HCEC 1CT (cell line): ENCODE measurements around the gene STYXL1.

Experiments used
- DNase-seq: peaks from one replicate; pipeline ENCODE4 v3.0.0-alpha.2; 2017

STYXL1 gene

DNA sequence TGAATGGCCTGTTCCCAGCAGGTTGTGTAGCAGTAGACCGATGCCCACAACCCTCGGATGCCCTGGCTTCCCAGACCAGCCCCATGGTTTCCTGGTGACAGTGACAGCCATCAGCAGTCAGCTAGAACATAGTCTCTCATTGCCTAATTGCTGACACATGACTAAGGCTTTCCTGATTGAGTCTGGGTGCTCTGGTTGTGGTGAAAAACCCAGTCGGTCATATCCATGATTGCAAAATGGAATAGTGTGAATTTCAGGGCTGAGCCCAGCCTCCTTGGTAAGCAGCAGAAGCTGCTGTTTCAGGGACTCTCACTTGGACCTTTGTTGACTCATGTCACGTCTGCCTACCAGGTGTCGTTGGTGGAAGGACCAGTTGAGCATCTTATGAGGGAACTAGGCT is 96.3 kb downstream of the STYXL1 start:
- peak; percentile 80 for DNase-seq

DNA sequence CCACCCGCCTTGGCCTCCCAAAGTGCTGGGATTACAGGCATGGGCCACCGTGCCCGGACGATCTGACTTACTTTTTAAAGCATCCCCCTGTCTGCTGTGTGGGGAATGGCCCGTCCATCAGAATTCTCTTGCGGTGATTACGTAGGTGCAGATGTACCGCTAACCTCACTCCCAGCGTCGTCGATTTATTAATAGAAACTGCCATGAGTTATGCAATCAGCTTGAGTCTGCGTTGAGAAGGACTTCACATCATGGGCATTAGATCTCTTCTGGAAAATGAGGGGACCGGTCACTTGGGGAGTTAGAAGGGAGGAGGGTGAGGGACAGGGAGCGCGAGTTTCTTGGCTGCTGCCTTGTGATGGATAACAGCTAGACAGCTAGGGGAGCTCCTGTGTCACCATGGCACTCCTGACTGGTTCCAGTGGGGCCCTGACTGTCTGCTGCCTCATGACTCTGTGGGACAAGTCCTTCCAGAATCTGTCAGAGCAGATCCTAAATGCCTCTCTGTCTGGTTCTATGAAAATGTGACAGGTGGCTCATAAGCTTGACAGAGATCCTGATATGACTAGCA is 97.6 kb downstream of the STYXL1 start:
- DNase-seq = no peak

- no peak for DNase-seq
Observed at GRCh38 chr7:75948179-75948578, 99.6 kb downstream of the STYXL1 start.
